ENCODE data around the gene PARD3B.

The PARD3B gene

DNA sequence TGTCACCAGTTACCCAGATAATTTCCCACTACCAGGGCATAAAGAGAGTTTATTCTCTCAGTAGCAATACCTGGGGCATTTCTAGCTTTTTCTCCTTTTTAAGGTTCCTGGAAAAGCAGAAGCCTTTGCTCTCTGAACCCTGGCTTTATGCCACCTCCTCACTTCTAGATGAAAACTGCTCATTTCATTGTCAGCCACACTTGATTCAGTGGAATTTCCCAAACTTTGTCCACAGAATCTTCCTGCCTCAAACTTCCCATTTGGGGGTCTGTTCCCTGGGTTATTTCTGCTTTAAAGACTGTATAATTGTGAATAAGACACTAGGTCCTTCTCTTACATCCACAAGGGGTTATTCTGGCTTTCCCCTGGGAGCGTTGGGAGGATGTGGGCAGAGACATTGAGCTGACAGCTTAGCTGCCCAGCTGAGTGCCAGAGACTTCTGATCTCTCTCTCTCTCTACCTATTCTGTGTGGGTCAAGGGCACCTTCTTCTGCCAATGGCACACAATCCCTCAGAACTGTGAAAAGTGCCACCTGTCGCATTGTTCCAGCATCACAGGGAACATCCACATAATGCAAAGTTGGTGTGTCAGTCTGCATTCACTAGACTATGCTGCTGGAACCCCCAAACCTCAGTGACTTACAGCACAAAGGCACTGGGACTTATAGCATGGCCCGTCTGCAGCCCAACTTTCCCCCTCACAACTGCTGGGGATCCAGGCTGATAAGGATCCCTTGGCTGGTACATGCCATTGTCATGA lies 1117.1 kb downstream of the PARD3B start:
- Histone ChIP-seq H3K36me3 (no peaks in the 10 kb centered on the region), H3K27ac (no peak overlapping the region), H3K9me3 (no peaks in the 10 kb centered on the region), H3K27me3 (peaks cover 5% of the 10 kb centered on the region), H3K4me1 (ENCODE audit: control insufficient read depth in 1 of 2, insufficient read depth in 1 of 2, low read depth in 1 of 2, low read length in 1 of 2) (no peaks in the 10 kb centered on the region), H3K4me3 (ENCODE audit: low read depth in 1 of 2, low read length in 1 of 2) (no peak overlapping the region)
- TF ChIP-seq, protein P1, sequence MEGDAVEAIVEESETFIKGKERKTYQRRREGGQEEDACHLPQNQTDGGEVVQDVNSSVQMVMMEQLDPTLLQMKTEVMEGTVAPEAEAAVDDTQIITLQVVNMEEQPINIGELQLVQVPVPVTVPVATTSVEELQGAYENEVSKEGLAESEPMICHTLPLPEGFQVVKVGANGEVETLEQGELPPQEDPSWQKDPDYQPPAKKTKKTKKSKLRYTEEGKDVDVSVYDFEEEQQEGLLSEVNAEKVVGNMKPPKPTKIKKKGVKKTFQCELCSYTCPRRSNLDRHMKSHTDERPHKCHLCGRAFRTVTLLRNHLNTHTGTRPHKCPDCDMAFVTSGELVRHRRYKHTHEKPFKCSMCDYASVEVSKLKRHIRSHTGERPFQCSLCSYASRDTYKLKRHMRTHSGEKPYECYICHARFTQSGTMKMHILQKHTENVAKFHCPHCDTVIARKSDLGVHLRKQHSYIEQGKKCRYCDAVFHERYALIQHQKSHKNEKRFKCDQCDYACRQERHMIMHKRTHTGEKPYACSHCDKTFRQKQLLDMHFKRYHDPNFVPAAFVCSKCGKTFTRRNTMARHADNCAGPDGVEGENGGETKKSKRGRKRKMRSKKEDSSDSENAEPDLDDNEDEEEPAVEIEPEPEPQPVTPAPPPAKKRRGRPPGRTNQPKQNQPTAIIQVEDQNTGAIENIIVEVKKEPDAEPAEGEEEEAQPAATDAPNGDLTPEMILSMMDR (IDR thresholded peaks at IDR 0.05) = no peak

DNA sequence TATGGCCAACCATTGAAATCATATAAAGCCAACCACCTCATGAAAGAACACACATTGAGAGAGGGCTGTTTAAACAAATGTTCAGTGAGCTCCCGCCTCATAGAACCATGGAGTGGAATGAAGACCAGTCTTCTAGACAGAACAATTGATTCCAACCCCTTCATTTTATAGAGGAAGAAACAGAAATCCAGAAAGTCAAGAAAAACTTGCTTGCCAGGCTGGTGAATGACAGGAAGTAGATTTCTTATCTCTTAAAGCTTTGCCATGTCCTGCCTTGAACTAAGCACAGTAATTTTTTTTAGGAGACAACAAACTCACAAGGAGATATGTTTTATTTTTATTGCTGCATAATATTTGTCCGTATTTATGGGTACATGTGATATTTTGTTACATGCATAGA lies 1120.5 kb downstream of the PARD3B start:
- TF ChIP-seq, protein P1 (IDR thresholded peaks at IDR 0.05) = no peak
- peaks cover 11% of the 10 kb centered on the region for H3K27me3 ChIP-seq
- H3K4me3 ChIP-seq (ENCODE audit: low read depth in 1 of 2, low read length in 1 of 2) = no peak overlapping the region
- H3K27ac ChIP-seq = no peak overlapping the region
- no peaks in the 10 kb centered on the region for H3K4me1 ChIP-seq (ENCODE audit: control insufficient read depth in 1 of 2, insufficient read depth in 1 of 2, low read depth in 1 of 2, low read length in 1 of 2)
- H3K9me3 ChIP-seq = no peaks in the 10 kb centered on the region
- no peaks in the 10 kb centered on the region for H3K36me3 ChIP-seq
